Adrenal gland (tissue), 12 donors: ENCODE results near the gene ZNHIT2. TPM values are rescaled to one million over a fixed set of nuclear protein-coding genes. Genes with fewer than 3 reads are reported as not detected.
A peak's percentile ranks its signal among the peaks of the same experiment; 100 is the strongest.
"Not testable (repeated sequence)": the region's sequence is repeated elsewhere in the genome, so short reads cannot be mapped to it uniquely, and the experiment has no call there.

Experiments used
- DNase-seq, 7 donors: peaks; one replicate each; pipeline ENCODE4 v3.0.0-alpha.2; 2019 to 2020
- H3K27ac ChIP-seq, 5 donors: fragments of 200-600 bp; sonication (generic) in 4 of 5; 1 replicate in 3 of 5; 2 replicates in 2 of 5; pipeline versions ENCODE4 v1.5.1 to v1.8.0; 2016 to 2020; ENCODE audit warnings: mild to moderate bottlenecking in 1 of 5
- H3K27me3 ChIP-seq: fragments of 200-600 bp; 2 replicates; pipeline ENCODE4 v1.8.0; 2021
- H3K36me3 ChIP-seq, 2 donors: fragments of 200-600 bp; replicated peaks in 1 of 2; 1 replicate in 1 of 2; 2 replicates in 1 of 2; pipeline versions ENCODE4 v1.5.1 to v1.8.0; 2018 to 2022
- H3K4me1 ChIP-seq, 2 donors: fragments of 200-600 bp; replicated peaks in 1 of 2; 1 replicate in 1 of 2; 2 replicates in 1 of 2; pipeline versions ENCODE4 v1.5.1 to v1.8.0; 2018 to 2021
- H3K4me3 ChIP-seq, 4 donors: fragments of 200-600 bp; sonication (generic) in 3 of 4; one replicate each; pipeline ENCODE4 v1.5.1; 2016 to 2018
- H3K9me3 ChIP-seq, 3 donors: fragments of 200-600 bp; sonication (generic) in 1 of 3; replicated peaks in 1 of 3; 1 replicate in 2 of 3; 2 replicates in 1 of 3; pipeline versions ENCODE4 v1.5.1 to v1.8.0; 2016 to 2021
- CTCF ChIP-seq, 6 experiments: fragments of 450-650 bp in 4 of 6; fragments of 200-600 bp in 2 of 6; sonication (generic) in 1 of 6; IDR thresholded peaks; 1 replicate in 5 of 6; 2 replicates in 1 of 6; pipeline versions ENCODE4 v1.5.1 to v1.8.0; 2016 to 2021; ENCODE audit warnings: antibody characterized with exemption in 6 of 6, mild to moderate bottlenecking in 2 of 6, moderate library complexity in 1 of 6
- POLR2A ChIP-seq, 2 donors: fragments of 450-650 bp; IDR thresholded peaks; one replicate each; pipeline ENCODE4 v1.6.1; 2017; ENCODE audit warnings: antibody characterized with exemption in 2 of 2, mild to moderate bottlenecking in 2 of 2, moderate library complexity in 1 of 2
- WGBS, 4 donors: extraction: QIAGEN DNeasy Blood & Tissue Kit in 2 of 4; methylation state at CpG; one replicate each; pipeline versions ENCODE4 v1.1.5 to v1.1.7; 2013 to 2017; 5-methylcytosine and 5-hydroxymethylcytosine counted together
- intact Hi-C, 2 donors: fragments of 100-400 bp; cut with DNase I; formaldehyde crosslinking; loops; one replicate each; pipeline versions ENCODE4 v1.14.1 to v1.15.0; 2022 to 2023
- polyA plus RNA-seq, 3 donors: library from polyadenylated mRNA; stranded (reverse); fragments of 200-250 nt in 2 of 3; fragments of 350-450 nt in 1 of 3; fragmentation: Illumina TruSeq in 1 of 3; extraction: RNeasy Lipid Tissue Mini Kit (QIAGEN cat#74804) in 1 of 3; gene quantifications; one replicate each; pipeline ENCODE4 v1.2.3, GENCODE V29; 2013 to 2014
- total RNA-seq, 9 donors: library from RNA; depleted of rRNA in 4 of 9; stranded (reverse); fragments of >200 nt in 4 of 9; fragments of 120-200 nt in 1 of 9; fragmentation: NEBNext Ultra II Directional in 1 of 9; extraction: Animal tissue kit (Norgen Biotek cat#: 25700) in 1 of 9; gene quantifications; one replicate each; pipeline versions ENCODE4 v1.1.0 to v1.2.4, GENCODE V29; 2013 to 2023
- donor health status: healthy with polysubstance abuse.
- donor health status: Bipolar disorder and iron deficiency.
- donor health status: DM: yes; HTN: yes; CAD: no.
- donor health status: DM: no; HTN: no; CAD: no.
- donor health status: DM: no; HTN: no; CAD: no.
- donor health status: DM: yes; HTN: yes; CAD: no.

Gene ZNHIT2
- total and polyA plus RNA-seq, 12 donors = 0.48 to 39.8 (median 20.5) TPM

- intact Hi-C loops = no loop called here
- Histone ChIP-seq H3K4me1 (peaks cover 16 to 19% of the 10 kb centered on the region in 2 donors), H3K4me3 (peak within 1 kb of the TSS; percentile 19 to 97 (median 89)), H3K27me3 (no peaks in the 10 kb centered on the region), H3K27ac (peak within 1 kb of the TSS; percentile 69 to 97 (median 94)), H3K36me3 (peaks cover 0 to 51% of the 10 kb centered on the region in 2 donors), H3K9me3 (no peaks in the 10 kb centered on the region)
- peak; percentile 98 to 99 (median 99) for DNase-seq
- TF ChIP-seq POLR2A (IDR thresholded peaks at IDR 0.05) (peak; percentile 95 to 100), CTCF (IDR thresholded peaks at IDR 0.05) (no peak)
- WGBS, 4 donors = 0 to 1% (median 1%) methylated on average over 30 to 64 of the region's 64 CpGs
Measured at GRCh38 chr11:65121865-65122696, 4.6 kb upstream of the ZNHIT2 start, which contains the start of the genes FAU and MRPL49. Gene FAU, minus strand, starts transcription at chr11:65122134. Its CDS starts 321 bp downstream, at chr11:65121813. Gene MRPL49, plus strand, starts transcription at chr11:65122321. Its CDS starts 26 bp downstream, at chr11:65122347.

- TF ChIP-seq POLR2A (IDR thresholded peaks at IDR 0.05) (no peak), CTCF (IDR thresholded peaks at IDR 0.05) (peak in 2 of 6 experiments; percentile 11 to 16)
- H3K36me3 ChIP-seq = peaks cover 0 to 45% of the 10 kb centered on the region in 2 donors
- peaks cover 19 to 25% of the 10 kb centered on the region in 2 donors for H3K4me1 ChIP-seq
- 1 to 2% (median 1%) methylated on average over 18 to 22 of the region's 22 CpGs for WGBS, 4 donors
- no peaks in the 10 kb centered on the region for H3K27me3 ChIP-seq
- intact Hi-C loops = no loop called here
- H3K27ac ChIP-seq = peak overlapping the region; percentile 69 to 97 (median 94)
- peak overlapping the region; percentile 17 to 97 (median 74) for H3K4me3 ChIP-seq
- no peaks in the 10 kb centered on the region for H3K9me3 ChIP-seq
- DNase-seq = peak; percentile 51 to 82 (median 65)
Measured at GRCh38 chr11:65121447-65121864, 4.0 kb upstream of the ZNHIT2 start.

- TF ChIP-seq CTCF (IDR thresholded peaks at IDR 0.05) = no peak
- TF ChIP-seq POLR2A (IDR thresholded peaks at IDR 0.05) = no peak
- intact Hi-C loops = no loop called here
- peak overlapping the region in 4 of 5 donors; percentile 87 to 97 (median 94) for H3K27ac ChIP-seq
- H3K27me3 ChIP-seq = no peaks in the 10 kb centered on the region
- H3K9me3 ChIP-seq = no peaks in the 10 kb centered on the region
- peak overlapping the region in 1 of 4 donors; percentile 82 for H3K4me3 ChIP-seq
- 63 to 73% (median 69%) methylated on average over 3 of the region's 3 CpGs for WGBS, 4 donors
- H3K36me3 ChIP-seq = peaks cover 0 to 44% of the 10 kb centered on the region in 2 donors
- peak in 4 of 7 donors; percentile 5 to 52 (median 16) for DNase-seq
- H3K4me1 ChIP-seq = peaks cover 26 to 32% of the 10 kb centered on the region in 2 donors
Measured at GRCh38 chr11:65120831-65121230, 3.3 kb upstream of the ZNHIT2 start.

GRCh38 chr11:65119670-65119995, 2.1 kb upstream of the ZNHIT2 start:
- Histone ChIP-seq H3K27me3 (no peaks in the 10 kb centered on the region), H3K4me1 (peaks cover 33 to 44% of the 10 kb centered on the region in 2 donors), H3K4me3 (no peak overlapping the region), H3K36me3 (peaks cover 0 to 41% of the 10 kb centered on the region in 2 donors), H3K27ac (no peak overlapping the region), H3K9me3 (no peaks in the 10 kb centered on the region)
- no peak for TF ChIP-seq CTCF (IDR thresholded peaks at IDR 0.05)
- no peak for TF ChIP-seq POLR2A (IDR thresholded peaks at IDR 0.05)
- DNase-seq = no peak
- intact Hi-C loops = no loop called here

GRCh38 chr11:65118891-65119669, 1.6 kb upstream of the ZNHIT2 start:
- peaks cover 38 to 49% of the 10 kb centered on the region in 2 donors for H3K4me1 ChIP-seq
- intact Hi-C loops, H3K4me3 ChIP-seq, H3K9me3 ChIP-seq, H3K27me3 ChIP-seq: not testable (repeated sequence)
- DNase-seq = peak in 5 of 7 donors; percentile 5 to 51 (median 38)
- peaks cover 0 to 37% of the 10 kb centered on the region in 2 donors for H3K36me3 ChIP-seq
- H3K27ac ChIP-seq = peak overlapping the region in 2 of 5 donors; percentile 23 to 66
- WGBS, 4 donors = 78 to 86% (median 82%) methylated on average over 17 to 18 of the region's 18 CpGs
